ENCODE results near the gene TNNT2.

TNNT2 gene

DNA sequence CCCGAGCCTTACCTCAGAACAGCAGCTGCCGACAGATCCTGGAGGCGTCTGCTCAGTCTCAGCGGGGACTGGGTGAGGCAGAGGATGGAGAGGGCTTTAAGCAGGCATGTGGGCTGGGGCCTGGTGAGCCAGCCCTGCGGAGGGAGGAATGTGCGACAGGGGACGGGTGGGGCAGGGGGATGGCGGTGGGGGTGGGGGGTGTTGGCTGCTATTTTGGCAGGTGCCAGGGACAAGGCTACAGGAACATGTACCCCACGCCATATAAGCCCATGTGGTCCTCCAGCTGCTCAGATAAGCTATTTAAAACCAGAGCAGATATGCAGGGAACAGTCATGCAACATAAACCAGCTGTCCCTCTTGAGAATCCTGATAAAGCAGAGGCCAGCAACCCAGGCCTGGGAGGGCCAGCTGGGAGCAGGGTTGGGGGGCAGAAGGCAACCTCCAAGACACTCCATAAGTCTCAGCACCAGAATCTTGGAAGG is at the start of gene TNNT2:
Gene TNNT2 (minus strand): TSS at position 70 of the 482 bp plus-strand sequence. CDS start 4,426 bp downstream, outside the sequence.
- DNase-seq (ENCODE audit: low read depth in 2 of 2) = no peak

GRCh38 chr1:201426479-201427310 is 49.2 kb upstream of the TNNT2 start:
- no peak for DNase-seq (ENCODE audit: low read depth in 2 of 2)

DNA sequence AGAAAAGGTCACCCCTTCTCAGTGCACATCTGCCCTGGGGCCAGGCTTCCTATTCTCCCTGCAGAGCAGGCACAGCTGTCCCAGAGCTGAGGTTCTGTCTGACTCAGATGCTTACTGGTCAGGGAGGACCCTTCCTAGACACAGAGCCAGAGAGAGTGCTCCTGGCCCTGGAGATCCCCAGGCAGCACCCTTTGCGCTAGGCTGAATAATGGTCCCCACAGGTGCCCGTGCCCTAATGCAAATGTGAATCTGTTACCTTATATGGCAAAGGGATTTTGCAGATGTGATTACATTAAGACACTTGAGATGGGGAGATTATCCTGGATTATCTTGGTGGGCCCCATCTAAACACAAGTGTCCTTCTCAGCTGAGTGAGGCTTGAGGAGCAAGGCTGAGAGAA is 46.7 kb upstream of the TNNT2 start:
- DNase-seq (ENCODE audit: low read depth in 2 of 2) = no peak

GRCh38 chr1:201423655-201424054 is 46.2 kb upstream of the TNNT2 start:
- no peak for DNase-seq (ENCODE audit: low read depth in 2 of 2)

GRCh38 chr1:201422436-201423030 is 45.1 kb upstream of the TNNT2 start:
- DNase-seq (ENCODE audit: low read depth in 2 of 2) = no peak

DNA sequence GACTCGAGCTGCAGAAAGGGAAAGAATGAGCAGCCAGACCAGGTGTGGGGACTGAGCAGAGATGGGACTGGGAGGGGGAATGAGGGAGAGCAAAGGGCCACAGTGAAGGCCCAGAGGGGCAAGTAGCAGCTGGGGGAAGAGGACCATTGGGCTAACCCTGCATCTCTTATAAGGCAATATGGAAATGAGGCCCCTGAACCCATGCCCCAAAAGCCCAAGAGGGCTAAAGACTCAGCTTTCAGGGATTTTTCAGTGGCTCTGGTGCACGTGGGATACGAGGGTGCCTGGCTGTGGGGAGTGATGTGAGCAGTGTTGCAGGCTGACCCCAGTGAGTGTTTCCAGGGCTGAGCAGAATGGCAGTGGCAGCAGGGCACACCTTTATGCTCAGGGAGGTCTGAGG is 44.5 kb upstream of the TNNT2 start:
- DNase-seq (ENCODE audit: low read depth in 2 of 2) = no peak

DNA sequence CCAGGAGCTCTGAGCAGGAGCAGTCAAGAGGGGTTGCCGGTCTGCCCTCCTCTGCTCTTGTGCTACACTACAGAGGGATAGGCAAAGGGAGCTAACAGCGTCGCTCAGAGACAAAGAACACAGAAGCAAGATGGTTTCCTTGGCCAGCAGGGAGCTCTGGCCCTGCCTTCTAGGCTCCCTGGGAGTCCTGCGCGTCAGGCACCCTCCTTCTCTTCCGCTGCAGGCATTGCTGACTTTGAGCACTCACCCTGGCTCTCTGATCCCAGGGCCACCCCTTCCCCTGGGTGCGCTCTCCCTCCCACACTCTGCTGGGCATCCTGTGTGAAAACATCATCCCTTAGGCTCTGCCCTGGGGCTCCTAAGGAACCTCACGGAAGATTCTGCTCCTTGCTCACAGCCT is 43.6 kb upstream of the TNNT2 start:
- no peak for DNase-seq (ENCODE audit: low read depth in 2 of 2)

GRCh38 chr1:201420608-201421002 is 43.1 kb upstream of the TNNT2 start:
- DNase-seq (ENCODE audit: low read depth in 2 of 2) = no peak

GRCh38 chr1:201419746-201420607 is 42.5 kb upstream of the TNNT2 start:
- DNase-seq (ENCODE audit: low read depth in 2 of 2) = no peak

GRCh38 chr1:201419256-201419655 is 41.8 kb upstream of the TNNT2 start:
- DNase-seq (ENCODE audit: low read depth in 2 of 2) = no peak

GRCh38 chr1:201418461-201418860 is 41.0 kb upstream of the TNNT2 start:
- DNase-seq (ENCODE audit: low read depth in 2 of 2) = no peak

GRCh38 chr1:201414051-201414738 is 36.7 kb upstream of the TNNT2 start:
- no peak for DNase-seq (ENCODE audit: low read depth in 2 of 2)

DNA sequence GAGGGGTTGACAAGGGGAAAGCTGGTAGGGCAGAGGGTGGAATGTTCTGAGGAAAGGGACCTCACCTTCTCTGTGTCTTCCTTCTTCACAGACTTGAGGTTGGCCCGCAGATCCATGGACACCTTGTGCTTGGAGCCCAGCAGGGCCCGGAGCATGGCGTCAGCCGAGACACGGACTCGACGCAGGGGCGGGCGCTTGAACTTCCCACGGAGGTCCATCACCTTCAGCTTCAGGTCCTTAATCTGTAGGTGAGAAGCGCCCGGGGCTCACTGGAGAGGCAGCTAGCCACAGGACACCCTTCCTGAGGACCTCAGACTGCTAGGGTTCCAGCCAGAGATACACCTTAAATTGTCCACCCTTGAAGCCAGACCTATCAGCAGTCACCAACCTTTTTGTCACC is 33.8 kb upstream of the TNNT2 start:
- no peak for DNase-seq (ENCODE audit: low read depth in 2 of 2)

DNA sequence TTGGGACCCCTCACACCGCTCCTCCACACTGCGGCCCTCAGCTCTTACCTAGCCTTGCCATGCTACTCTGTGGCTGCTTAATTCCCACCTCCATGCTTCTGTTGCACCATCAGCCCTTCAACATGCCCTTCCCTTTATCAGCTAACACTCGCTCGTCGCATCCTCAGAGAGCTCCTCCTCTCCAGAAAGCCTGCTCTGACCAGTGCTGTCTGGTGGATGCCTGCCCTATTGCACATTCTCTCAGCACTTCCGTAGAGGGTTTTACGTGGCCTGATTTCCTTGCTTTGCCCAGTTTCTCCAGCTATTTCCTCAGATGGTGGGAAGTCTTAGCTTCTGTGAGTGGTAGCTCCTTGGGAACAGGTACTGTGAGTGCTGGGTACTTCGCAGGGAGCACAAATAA is 32.0 kb upstream of the TNNT2 start:
- DNase-seq (ENCODE audit: low read depth in 2 of 2) = no peak

GRCh38 chr1:201408834-201409200 is 31.3 kb upstream of the TNNT2 start:
- no peak for DNase-seq (ENCODE audit: low read depth in 2 of 2)

GRCh38 chr1:201408176-201408833 is 30.8 kb upstream of the TNNT2 start:
- DNase-seq (ENCODE audit: low read depth in 2 of 2) = peak; percentile 55 to 72

GRCh38 chr1:201406831-201407406 is 29.4 kb upstream of the TNNT2 start:
- DNase-seq (ENCODE audit: low read depth in 2 of 2) = no peak

DNA sequence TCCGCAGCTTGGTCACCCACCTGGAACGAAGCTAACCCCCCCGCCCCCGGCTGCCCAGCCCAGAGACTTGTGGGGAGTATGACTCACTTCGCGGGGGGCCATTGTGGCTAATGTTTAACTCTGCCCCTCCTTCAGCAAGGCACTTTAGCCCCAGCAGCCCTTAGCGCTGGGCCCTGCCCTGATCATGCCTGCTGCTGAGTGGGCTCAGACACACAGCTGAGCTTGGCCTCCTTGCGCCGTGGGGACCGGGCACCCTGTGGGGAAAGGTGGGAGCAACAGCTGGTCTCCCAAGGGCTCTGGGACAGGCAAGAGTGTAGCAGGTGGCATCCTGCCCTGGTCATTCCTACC is 28.0 kb upstream of the TNNT2 start:
- no peak for DNase-seq (ENCODE audit: low read depth in 2 of 2)

DNA sequence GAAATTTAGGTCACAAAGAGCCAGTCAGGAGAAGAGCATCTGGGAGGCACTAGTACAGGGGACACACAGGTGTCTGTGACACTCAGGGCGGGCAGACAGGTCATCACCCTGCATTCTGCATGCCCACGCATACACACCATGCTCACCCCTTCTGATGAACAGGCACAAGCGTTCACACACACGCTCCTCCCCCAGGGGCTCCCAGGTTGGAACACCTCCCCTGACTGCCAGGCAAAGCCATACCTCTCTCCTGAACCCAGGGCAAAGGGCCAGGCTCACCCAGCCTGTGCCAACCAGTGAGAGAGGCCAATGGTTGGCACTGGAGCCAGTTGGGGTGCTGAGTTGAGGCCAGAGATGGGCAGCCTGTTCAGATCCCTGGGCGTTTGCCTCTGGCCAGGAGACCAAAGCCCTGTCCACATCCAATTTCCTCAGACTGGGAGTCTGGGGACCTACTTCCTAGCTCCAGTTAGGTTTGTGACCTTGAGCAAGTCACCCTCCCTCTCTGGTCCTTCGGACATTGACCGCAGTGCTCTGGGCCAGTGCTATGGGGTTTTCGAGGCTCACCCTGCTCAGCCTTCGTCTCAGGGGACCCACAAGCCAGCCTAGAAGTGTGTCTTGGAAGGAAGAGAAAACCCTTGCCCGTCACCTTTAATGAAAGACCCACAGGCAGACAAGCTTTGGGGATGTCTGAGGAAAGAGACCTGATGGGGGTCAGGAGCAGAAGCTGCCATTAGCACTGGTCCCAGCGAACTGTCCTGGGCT is 27.4 kb upstream of the TNNT2 start:
- DNase-seq (ENCODE audit: low read depth in 2 of 2) = no peak

DNA sequence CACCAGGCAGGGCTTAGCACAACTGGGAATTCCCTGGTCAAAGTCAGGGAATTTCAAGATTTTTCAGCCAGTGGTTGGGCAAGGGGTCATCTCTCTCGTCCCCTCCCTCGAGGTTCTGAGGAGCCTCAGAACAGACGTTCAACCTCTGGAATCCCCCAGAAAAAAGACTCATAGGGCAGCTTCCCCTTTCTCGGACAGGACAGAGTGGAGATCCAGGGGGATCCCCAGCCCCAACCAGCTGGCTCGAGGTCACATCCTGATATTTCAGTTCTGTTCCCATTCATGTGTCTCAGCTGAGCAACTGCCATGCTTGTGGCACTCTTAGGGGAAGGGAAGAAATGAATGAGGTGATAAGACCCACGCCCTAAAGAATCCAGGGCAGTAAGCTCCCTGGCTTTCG is 26.6 kb upstream of the TNNT2 start:
- no peak for DNase-seq (ENCODE audit: low read depth in 2 of 2)

Measured in activated CD4-positive, alpha-beta T cell treated with anti-CD3 and anti-CD28 coated beads for 24 hours (primary cell).